IPS DF 4.7 (cell line): ENCODE data around the gene AP1S2.
"Not testable (repeated sequence)": the region's sequence is repeated elsewhere in the genome, so short reads cannot be mapped to it uniquely, and the experiment has no call there.

Experiments
- DNase-seq: peaks from one replicate; pipeline ENCODE4 v3.0.0-alpha.2; 2013; ENCODE audit warnings: low spot score; ENCODE audit errors: extremely low read depth

AP1S2 gene

DNA sequence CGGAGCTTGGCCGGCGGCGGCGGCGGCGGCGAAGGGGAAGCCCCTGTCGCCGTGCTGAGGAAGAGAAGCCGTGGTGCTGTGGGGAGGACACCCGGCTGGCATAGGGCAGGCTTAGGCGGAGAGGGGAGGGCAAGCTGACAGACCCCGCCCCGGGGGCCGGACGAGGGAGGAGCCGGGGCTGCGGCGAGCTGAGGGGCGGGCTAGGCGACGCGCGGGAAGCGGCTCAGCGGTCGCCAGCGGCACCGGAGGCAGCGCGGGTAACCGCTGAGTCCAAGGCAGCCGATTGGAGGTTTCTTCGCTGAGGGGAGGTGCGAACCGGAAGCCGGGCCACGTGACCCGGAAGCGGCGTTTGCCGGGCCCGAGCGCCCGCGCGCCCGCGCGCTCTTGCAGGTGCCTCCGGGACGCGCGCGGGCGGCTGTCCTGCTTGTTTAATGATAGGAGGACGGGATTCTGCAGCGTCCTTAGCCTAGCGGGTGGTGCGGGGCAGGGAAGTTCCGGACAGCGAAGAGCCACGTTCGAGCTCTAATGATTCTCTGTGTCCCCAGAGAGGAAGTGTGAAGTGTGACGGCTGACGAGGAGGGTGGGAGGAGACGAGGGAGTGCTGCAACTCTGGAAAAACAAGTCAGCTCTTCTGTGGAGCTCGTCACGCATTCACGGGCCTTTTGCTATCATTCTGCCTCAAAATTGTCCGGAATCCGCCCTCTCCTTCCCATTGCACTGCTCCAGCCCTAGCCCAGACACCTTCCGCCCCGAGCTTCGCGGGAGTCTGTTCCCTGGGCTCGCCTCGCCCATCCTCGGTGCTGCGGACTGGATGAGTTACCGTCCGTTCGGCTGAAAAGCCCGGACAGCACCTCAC lies at the start of gene AP1S2:
AP1S2 (minus strand) TSS at position 102 of the 856 bp plus-strand sequence. CDS start 2,289 bp downstream, outside the sequence.
- no peak for DNase-seq

DNA sequence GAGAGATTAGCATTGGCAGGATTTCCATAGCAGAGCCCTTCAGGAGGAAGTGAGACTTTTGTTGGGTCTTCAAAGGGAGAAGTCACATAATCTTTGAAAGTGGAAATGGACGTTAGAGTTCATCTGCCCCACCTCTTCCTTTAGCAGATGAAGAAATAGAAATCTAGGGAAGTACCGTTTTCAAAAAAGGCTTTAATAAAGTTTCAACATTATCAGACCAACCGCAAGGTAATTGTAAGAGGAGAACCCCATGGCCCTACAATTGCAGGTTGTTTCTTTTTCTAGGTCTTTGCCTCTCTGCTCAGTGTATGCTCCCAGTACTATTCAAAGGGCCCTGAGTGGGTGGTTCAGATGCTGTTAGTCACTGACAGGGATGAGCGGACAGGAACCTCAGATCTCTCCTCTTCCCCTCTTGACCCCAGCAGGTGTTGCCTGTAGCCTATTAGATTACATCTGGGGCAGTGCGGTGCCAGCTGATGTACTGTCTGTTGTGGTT lies 48.6 kb upstream of the AP1S2 start:
- DNase-seq = no peak

DNA sequence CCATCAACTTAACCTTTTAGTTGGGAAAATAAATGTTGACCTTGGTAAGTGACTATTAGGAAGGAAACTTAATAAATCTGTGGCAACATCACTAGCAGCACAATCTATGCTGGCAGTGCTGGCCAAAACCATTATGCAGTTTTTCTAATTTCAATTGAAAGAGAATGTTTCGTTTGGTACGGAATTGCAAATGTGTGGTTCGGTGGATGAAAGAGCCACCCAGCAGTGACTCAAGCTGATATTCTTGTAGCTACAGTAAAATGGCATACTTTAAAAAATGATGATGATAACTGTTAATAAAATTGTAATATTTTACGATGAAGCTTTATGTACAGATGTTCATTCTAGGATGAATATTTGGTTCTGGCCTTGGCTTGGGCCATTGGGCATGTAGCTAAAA lies 40.7 kb upstream of the AP1S2 start:
- DNase-seq = no peak

DNA sequence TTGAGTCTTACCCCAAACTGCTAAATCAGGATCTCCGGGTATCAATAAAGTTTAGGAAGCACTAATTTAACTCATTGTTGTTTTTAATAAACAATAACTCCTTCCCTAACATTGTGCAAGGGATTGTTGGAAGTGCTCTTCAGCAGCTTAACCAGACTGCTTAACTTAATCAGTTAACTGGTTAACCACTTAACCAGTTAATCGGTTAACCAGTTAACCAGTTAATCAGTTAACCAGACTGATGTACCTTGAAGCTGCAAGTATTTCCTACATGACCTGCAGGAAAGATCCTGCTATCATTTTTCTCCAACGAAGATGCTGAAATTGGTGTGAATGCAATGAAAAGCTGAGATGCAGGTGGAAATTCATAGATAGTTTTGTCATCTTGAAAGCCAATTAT lies 40.1 kb upstream of the AP1S2 start:
- no peak for DNase-seq

DNA sequence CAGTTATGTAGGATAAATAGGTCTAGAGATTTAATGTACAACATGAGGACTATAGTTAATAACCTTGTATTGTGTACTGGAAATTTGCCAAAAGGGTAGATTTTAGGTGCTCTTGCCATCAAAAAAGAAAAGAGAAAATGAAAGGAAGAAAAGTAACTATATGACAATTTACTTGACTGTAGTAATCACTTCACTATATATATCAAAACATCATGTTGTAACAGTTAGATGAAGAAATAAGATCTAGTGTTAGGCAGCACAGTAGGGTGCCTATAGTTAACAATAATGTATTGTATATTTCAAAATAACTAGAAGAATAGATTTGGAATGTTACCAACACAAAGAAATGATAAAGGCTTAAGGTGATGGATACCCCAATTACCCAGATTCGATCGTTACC lies 35.9 kb upstream of the AP1S2 start:
- no peak for DNase-seq

DNA sequence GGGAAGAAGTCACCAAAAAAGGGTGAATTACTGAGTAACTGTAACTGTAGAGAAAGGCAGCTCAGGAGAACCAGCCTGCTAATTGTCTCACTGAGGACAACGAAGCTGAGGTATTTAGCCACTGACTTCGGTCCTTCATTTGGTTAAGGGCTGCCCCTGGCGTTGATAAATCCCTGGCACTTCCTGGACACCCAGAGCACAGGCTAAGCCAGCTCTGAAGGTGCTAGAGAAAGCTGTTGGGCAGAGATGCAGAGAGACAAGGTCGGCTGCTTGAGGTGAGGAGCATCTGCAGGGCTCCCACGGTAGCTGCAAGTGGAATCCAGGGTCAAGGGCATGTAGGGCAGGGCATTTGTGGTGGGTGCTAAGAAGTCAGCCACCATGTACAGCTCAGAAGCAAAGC lies 33.4 kb upstream of the AP1S2 start:
- no peak for DNase-seq

DNA sequence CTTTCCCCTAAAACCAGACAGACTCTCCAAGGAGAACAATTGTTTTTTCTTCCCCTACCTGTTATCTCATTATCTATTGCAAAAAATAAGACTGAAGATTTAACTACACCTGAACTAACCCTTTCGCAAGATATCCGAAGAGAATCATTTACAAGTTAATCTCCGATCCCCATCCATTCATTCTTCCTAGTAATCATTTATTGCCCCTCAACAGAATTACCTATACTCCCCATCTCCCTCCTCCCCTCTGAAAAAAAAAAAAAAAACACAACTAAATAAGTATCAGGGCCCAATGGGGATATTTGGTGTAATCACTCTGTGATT lies 28.9 kb upstream of the AP1S2 start:
- no peak for DNase-seq

DNA sequence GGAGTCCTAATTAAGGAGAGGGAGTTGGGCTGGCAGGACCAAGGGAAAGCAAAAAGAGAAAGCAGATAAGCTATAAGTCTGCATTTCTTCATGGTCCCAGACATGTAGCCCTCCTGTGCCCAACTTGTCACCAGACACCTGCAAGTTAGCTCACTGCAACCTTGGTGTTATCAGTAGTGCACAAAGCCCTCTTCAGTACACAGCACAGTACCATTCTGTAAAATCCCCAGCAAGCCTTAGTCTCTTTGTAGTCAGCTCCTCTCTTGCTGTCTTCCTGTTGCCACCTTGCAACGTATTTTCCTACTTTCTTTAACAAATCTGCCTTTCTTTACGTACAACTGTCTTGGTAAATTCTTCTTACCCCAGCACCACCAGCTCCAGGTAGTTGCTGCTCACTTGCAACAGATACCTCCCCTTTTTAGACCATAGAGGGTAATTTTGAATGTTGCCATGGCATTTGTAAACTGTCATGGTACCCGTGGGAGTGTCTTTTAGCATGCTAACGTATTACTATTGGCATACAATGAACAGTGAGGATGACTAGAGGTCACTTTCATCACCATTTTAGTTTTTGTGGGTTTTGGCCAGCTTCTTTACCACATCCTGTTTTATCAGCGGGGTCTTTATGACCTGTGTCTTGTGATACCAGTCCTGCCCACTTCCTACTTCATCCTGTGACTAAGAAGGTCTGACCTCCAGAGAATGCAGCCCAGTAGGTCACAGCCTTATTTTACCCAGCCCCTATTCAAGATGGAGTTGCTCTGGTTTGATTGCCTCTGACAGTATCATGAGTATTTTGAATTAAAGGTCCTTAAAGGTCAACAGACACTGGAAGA lies 28.3 kb upstream of the AP1S2 start:
- no peak for DNase-seq

DNA sequence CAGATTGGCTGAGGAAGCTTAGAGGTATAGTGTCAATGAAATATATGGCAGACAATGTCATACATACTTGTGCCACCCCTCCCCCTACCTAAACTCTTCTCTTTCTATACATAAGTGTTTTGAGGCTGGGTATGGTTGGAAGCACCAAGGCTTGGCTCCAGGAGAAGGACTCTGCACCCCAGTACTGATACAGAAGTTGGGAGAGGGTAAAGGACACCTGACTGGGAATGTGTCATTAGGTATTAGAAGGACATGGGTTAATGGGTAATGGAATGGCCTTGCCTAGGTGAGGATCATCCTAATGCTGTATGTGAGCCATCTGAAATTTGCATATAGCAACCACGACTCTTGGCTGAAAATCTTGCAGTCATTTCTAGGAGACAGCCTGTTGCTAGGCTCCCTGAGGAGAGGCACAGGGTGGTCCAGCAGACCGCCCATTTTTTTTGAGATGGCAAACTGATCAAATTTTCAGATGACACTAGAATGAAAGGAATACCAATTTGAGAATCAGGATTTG lies 26.8 kb upstream of the AP1S2 start:
- DNase-seq = no peak

DNA sequence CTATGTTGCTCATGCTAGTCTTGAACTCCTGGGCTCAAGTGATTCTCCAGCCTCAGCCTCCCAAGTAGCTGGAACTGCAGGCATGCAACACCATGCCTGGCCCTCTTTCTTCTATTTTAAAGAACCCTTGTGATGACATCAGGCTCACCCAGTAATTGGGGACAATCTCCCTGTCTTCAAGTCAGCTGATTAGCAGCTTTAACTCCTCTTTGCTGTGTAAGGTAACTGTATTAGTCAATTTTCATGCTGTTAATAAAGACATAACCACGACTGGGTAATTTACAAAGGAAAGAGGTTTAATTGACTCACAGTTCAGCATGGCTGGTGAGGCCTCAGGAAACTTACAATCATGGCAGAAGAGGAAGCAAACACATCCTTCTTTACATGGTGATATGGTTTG lies 23.3 kb upstream of the AP1S2 start:
- DNase-seq = not testable (repeated sequence)

DNA sequence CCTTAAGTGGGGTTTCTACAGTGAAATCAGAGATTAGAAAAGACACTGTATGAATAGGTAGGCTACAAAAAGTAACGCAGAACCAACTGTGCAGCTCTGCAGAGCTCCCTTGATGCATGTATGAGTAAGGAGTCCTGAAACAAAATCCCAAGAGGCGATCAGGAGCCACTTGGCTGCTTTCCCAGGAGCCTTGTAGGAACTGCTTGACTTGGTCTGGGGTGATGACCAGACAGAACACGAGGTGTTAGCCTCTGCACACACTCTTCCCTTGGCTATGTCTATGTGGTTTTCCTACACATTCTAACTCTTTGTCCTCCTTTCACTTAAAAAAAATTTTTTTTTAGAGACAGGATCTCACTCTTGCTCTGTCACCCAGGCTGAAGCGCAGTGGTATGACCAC lies 22.8 kb upstream of the AP1S2 start:
- DNase-seq = no peak

DNA sequence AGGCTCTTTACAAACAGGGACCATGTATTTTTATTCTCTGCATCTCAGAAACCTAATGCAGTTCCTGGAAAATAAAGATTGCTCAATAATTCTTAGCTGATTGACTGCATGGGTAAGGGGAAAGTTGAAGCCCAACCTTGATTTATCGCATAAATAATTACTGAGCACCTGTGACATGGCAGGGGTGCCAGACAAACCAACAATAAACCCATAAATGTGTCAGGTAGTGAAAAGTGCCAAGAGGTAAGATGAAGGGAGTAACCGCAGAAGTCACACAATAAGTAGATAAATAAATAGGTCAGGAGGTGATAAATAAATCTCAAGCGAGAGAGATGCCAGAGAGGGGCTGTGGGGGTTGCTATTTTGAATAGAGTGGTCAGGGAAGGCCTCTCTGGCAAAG lies 20.1 kb upstream of the AP1S2 start:
- no peak for DNase-seq

DNA sequence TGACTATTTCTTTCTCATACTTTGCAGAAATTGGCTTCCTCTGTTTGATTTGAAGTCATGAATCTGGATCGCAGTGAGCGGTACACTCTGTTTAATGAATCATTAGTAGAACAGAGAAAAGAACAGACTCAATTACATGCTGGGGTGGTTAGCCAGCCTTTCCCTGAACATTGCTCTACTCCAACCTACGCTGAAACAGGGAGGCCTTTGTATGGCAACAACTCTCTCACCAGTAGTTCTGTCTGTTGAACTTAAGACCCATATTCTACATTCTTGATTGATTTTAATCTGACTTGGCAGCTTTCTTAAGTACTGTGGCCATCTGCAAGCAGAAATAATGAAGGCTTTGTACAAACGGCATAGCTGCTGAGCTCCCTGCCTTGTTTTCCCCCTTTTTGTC lies 19.0 kb upstream of the AP1S2 start:
- DNase-seq = no peak

DNA sequence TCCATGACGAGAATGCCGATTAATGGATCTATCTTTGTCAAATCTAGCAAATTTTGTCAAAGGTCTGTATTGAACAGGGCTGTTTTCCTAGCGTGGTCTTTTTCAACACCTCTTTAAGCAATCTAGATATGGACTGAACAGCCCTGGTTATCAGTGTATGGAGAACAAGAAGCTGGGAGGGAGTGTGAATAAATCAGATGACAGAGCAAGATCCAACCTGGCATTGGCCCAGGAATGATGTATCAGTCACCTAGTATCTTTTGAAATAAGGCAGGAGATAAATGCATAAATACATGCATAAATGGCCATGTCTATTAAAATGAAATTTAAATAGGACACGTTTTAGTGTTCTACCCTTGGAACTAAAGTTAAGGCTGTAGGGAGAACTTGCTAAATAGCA lies 15.7 kb upstream of the AP1S2 start:
- no peak for DNase-seq

DNA sequence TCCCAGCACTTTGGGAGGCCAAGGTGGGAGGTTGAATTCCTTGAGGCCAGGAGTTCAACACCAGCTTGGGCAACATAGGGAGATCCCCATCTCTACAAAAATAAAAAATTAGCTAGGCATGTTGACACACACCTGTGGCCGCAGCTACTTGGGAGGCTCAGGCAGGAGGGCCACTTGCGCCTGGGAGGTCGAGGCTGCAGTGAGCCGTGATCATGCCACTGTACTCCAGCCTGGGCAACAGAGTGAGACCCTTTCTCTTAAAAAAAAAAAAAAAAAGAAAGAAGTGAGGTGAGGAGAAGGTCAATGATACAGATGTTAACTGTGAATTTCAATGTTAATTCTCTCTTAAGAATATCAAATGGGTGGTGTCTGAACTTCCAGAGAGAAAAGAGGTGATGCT lies 15.1 kb upstream of the AP1S2 start:
- no peak for DNase-seq

DNA sequence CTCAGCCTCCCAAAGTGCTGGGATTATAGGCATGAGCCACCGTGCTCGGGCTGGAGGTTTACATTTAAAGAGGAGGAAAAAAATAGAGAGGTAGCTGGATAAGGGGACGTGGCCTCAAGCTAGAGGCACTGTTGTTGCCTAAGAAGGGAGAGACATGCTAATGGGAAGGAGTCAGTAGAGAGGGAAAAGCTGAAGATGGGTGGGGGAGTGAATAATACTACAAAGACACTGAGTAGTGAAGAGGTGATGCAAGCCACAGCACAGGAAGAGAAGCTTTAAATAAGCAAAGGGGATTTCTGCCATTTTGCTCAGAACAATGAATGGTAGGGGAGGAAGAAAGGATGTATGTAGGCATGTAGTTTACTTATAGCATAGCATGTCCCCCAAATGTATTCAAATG lies 11.5 kb upstream of the AP1S2 start:
- DNase-seq = no peak

DNA sequence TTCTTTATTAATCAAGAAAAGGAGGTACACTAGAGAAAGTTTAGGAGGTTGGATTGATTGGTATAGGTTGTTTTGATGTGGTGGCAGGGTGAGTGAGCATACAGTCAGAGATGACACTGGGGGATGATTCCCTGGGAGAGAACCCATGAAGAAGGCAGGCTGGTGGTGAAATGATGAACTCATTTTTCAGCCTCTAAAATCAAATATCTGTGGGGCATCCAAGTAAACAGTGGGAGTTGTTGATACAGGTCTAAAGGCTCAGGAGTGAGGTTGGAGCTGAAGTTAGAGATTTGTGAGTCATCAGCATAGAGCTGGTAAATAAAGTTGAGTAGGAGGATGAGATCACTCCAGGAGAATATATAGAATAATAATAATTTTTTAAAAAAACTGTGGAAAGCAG lies 10.0 kb upstream of the AP1S2 start:
- DNase-seq = no peak

DNA sequence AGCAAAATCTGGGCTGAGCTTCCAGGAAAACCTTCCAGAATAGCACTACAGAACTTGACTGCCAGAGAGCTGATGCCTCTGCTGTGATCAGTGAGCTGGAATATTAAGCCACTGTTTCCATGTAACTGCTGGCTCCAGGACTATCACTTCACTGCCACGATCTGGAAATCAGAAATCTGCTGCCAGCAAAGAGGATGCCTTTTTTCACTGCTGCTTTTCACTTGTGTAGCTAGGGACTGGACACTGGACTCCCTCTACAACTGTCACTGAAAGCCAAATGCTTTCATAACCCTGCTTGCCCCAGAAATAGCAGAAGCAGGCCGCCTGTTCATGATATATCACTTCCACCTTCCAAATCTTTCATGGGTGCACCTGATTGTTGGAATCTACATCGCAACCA lies 9.4 kb upstream of the AP1S2 start:
- no peak for DNase-seq

DNA sequence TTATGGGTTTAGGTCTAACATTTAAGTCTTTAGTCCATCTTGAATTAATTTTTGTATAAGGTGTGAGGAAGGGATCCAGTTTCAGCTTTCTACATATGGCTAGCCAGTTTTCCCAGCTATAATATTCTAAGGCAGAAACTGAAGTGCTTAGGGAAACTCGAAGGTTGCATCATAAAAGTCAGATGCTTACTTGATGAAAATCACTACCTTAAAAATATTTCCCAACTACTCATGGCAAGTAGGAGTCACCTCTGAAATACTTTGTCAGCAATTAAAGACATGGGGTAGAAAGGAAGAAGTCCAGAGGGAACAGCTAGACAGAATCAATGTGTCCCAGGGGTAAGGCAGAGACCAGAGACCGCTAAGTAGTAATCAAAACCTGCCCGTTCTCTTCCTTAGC lies 6.3 kb upstream of the AP1S2 start:
- DNase-seq = no peak

DNA sequence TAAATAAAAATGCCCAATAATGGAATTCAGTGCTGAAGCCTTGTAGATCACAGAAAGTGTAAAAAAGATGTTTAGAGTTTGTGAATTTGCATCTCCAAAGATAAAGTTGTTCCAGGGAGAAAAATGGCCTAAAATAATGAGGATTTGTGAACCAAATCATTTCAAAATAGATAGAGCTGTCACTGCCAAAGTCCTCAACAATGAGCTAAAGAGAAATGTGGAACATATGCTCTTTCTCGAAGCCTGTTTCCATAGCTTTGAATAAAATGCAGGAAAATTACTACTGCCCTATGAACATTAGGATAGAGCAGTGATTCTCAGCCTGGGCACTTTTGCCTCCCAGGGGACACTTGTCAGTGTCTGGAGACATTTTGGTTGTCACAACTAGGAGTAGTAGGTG lies 3.4 kb upstream of the AP1S2 start:
- DNase-seq = no peak

DNA sequence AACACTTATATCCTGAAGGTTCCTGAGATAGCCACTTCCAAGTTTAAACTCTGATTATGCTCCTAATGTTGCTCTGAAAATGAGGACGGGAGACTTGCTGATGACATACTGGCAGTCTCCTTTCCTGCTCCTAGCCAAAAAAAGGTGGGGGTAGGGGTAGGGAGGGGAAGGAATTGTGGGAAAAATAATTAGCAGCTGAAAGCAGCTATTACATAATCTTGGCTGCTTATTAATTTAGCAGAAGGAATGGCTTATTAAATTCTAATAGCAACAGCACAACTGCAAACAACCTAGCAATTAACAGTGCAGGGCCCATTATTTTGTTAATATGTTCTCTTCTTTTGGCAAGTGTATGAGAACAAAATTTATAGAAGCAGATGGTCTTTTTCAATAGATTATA lies 2.0 kb upstream of the AP1S2 start:
- no peak for DNase-seq

DNA sequence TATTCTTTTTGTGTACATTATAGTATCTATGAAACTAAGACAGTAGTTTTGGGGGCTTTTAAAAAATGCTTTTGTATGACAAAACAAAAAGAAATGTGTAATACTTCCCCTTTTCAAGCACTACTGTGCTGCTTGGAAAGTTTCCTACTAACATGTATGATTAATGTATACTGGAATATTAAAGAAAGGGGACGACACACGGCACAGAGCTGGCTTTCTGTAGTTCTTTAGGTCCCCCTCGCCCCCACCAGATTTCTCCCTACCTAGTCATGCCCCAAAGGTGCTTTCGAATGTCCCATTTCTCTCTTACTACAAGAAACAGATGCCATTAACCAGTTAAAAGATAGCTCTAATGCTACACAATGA lies 1.6 kb upstream of the AP1S2 start:
- DNase-seq = no peak
